IMR-90 (cell line): ENCODE results near the gene DESI2. TPM values are rescaled to one million over a fixed set of nuclear protein-coding genes. Genes with fewer than 3 reads are reported as not detected.

ENCODE experiments used
- ATAC-seq: fragments of 200-7000 bp; cut with Tn5 transposase; 2 replicates; pipeline ENCODE4 v1.9.1; 2020; ENCODE audit warnings: low read depth, mild to moderate bottlenecking, moderate library complexity
- BruUV-seq: library from RNA; stranded (reverse); fragments of 400-500 nt; replicated peaks from 2 replicates; lab custom pipeline; 2021; lab: Mats Ljungman, UMichigan
- CTCF ChIA-PET: fragments of 300-600 bp; formaldehyde crosslinking; extraction: SDS; loops from one replicate; lab custom pipeline; 2021; ENCODE audit warnings: antibody characterized with exemption; lab: Yijun Ruan, JAX
- POLR2A ChIA-PET: fragments of 300-600 bp; sonication (Branson Sonifier 250); formaldehyde crosslinking; loops from one replicate; lab custom pipeline; 2022; ENCODE audit warnings: antibody characterized with exemption; ENCODE audit not compliant: unreplicated experiment; lab: Charles Lee
- DNase-seq: peaks from one replicate; pipeline ENCODE4 v3.0.0; 2013
- H2AFZ ChIP-seq: replicated peaks from 2 replicates; pipeline ENCODE3; 2013; ENCODE audit warnings: low read length, mild to moderate bottlenecking; ENCODE audit not compliant: poor library complexity
- H2AK5ac ChIP-seq: 2 replicates; pipeline ENCODE4 v1.6.1; 2013; ENCODE audit warnings: low read depth, low read length, inconsistent platforms
- H2AK9ac ChIP-seq: replicated peaks from 2 replicates; pipeline ENCODE3; 2013; ENCODE audit warnings: mild to moderate bottlenecking, low read depth, low read length, moderate library complexity; ENCODE audit not compliant: poor library complexity
- H2BK120ac ChIP-seq: 2 replicates; pipeline ENCODE4 v1.6.1; 2013; ENCODE audit warnings: low read depth, low read length, inconsistent platforms
- H2BK15ac ChIP-seq: 3 replicates; pipeline ENCODE4 v1.6.1; 2013; ENCODE audit warnings: low read depth, low read length, inconsistent platforms
- H2BK20ac ChIP-seq: 2 replicates; pipeline ENCODE4 v1.6.1; 2013; ENCODE audit warnings: low read depth, mild to moderate bottlenecking, inconsistent platforms, low read length, moderate library complexity
- H2BK5ac ChIP-seq: 2 replicates; pipeline ENCODE4 v1.6.1; 2013; ENCODE audit warnings: mild to moderate bottlenecking, low read depth, low read length, inconsistent platforms; ENCODE audit not compliant: poor library complexity, severe bottlenecking
- H3K14ac ChIP-seq: replicated peaks from 2 replicates; pipeline ENCODE4 v1.6.1; 2013; ENCODE audit warnings: low read depth, low read length, inconsistent platforms
- H3K18ac ChIP-seq: 2 replicates; pipeline ENCODE4 v1.6.1; 2013; ENCODE audit warnings: low read depth, low read length, control low read depth
- H3K23ac ChIP-seq: 2 replicates; pipeline ENCODE4 v1.6.1; 2013; ENCODE audit warnings: low read depth, low read length, inconsistent platforms
- H3K27ac ChIP-seq: 2 replicates; pipeline ENCODE4 v1.5.1; 2013; ENCODE audit warnings: mild to moderate bottlenecking, control low read depth, low read length; ENCODE audit not compliant: insufficient read depth
- H3K27me3 ChIP-seq: 2 replicates; pipeline ENCODE4 v1.6.1; 2013; ENCODE audit warnings: low read length; ENCODE audit not compliant: control insufficient read depth, insufficient read depth
- H3K36me3 ChIP-seq: 2 replicates; pipeline ENCODE4 v1.6.1; 2013; ENCODE audit warnings: low read length, mixed read lengths; ENCODE audit not compliant: control insufficient read depth, insufficient read depth
- H3K4ac ChIP-seq: 2 replicates; pipeline ENCODE4 v1.6.1; 2013; ENCODE audit warnings: low read depth, low read length, inconsistent platforms
- H3K4me1 ChIP-seq: 2 replicates; pipeline ENCODE4 v1.6.1; 2013; ENCODE audit warnings: low read length, mixed read lengths; ENCODE audit not compliant: control insufficient read depth, insufficient read depth
- H3K4me2 ChIP-seq: 2 replicates; pipeline ENCODE4 v1.6.1; 2013; ENCODE audit warnings: low read depth, mild to moderate bottlenecking, control low read depth, low read length, moderate library complexity
- H3K4me3 ChIP-seq: 2 replicates; pipeline ENCODE4 v1.5.1; 2013; ENCODE audit warnings: low read depth, mild to moderate bottlenecking, control low read depth, low read length, moderate library complexity; ENCODE audit not compliant: insufficient read depth
- H3K56ac ChIP-seq: 2 replicates; pipeline ENCODE4 v1.6.1; 2013; ENCODE audit warnings: low read length, inconsistent platforms; ENCODE audit not compliant: insufficient read depth; ENCODE audit errors: extremely low read depth
- H3K79me1 ChIP-seq, 2 experiments: 2 replicates each; pipeline ENCODE4 v1.6.1; 2013; ENCODE audit warnings: low read length in 2 of 2, inconsistent platforms in 1 of 2, low read depth in 1 of 2
- H3K9ac ChIP-seq: 2 replicates; pipeline ENCODE4 v1.6.1; 2013; ENCODE audit warnings: low read depth, low read length, control low read depth
- H3K9me1 ChIP-seq: 2 replicates; pipeline ENCODE4 v1.6.1; 2013; ENCODE audit warnings: low read length, inconsistent platforms; ENCODE audit not compliant: insufficient read depth
- H3K9me3 ChIP-seq: 2 replicates; pipeline ENCODE4 v1.6.1; 2013; ENCODE audit warnings: low read length; ENCODE audit not compliant: control insufficient read depth, insufficient read depth
- H4K20me1 ChIP-seq: 2 replicates; pipeline ENCODE4 v1.6.1; 2013; ENCODE audit warnings: low read length, inconsistent platforms; ENCODE audit not compliant: insufficient read depth
- H4K5ac ChIP-seq: 2 replicates; pipeline ENCODE4 v1.6.1; 2013; ENCODE audit warnings: mild to moderate bottlenecking, low read depth, low read length, control low read depth
- H4K8ac ChIP-seq, 2 experiments: 2 replicates each; pipeline ENCODE4 v1.6.1; 2013; ENCODE audit warnings: low read depth in 2 of 2, low read length in 2 of 2, control low read depth in 1 of 2, inconsistent platforms in 1 of 2
- H4K91ac ChIP-seq: 2 replicates; pipeline ENCODE4 v1.6.1; 2013; ENCODE audit warnings: low read depth, low read length, inconsistent platforms; ENCODE audit not compliant: insufficient read depth
- BHLHE40 ChIP-seq: fragments of 150-350 bp; IDR thresholded peaks from 2 replicates; pipeline ENCODE4 v1.6.1; 2016; ENCODE audit warnings: mild to moderate bottlenecking, low read depth, low read length
- CEBPB ChIP-seq: IDR thresholded peaks from 2 replicates; pipeline ENCODE4 v1.6.1; 2012; ENCODE audit warnings: low read depth, low read length, improper control_type of control experiment
- CHD1 ChIP-seq: IDR thresholded peaks from 2 replicates; pipeline ENCODE4 v1.6.1; 2012; ENCODE audit warnings: low read depth, low read length, improper control_type of control experiment
- CTCF ChIP-seq: conservative IDR thresholded peaks from 2 replicates; pipeline ENCODE4 v1.5.1; 2012; ENCODE audit warnings: mild to moderate bottlenecking, low read depth, low read length, improper control_type of control experiment
- ELK1 ChIP-seq: fragments of 150-350 bp; IDR thresholded peaks from 2 replicates; pipeline ENCODE4 v1.6.1; 2016; ENCODE audit warnings: low read depth, mild to moderate bottlenecking, low read length, moderate library complexity, borderline replicate concordance
- FOS ChIP-seq: fragments of 150-350 bp; IDR thresholded peaks from 2 replicates; pipeline ENCODE4 v1.6.1; 2016; ENCODE audit warnings: low read depth, low read length
- MAFK ChIP-seq: IDR thresholded peaks from 2 replicates; pipeline ENCODE4 v1.6.1; 2012; ENCODE audit warnings: low read depth, low read length, improper control_type of control experiment
- MAZ ChIP-seq: IDR thresholded peaks from 2 replicates; pipeline ENCODE4 v1.6.1; 2012; ENCODE audit warnings: low read depth, mild to moderate bottlenecking, low read length, improper control_type of control experiment, moderate library complexity, borderline replicate concordance
- MXI1 ChIP-seq: IDR thresholded peaks from 2 replicates; pipeline ENCODE4 v1.6.1; 2012; ENCODE audit warnings: low read depth, mild to moderate bottlenecking, low read length, moderate library complexity, borderline replicate concordance
- NFE2L2 ChIP-seq: fragments of 150-350 bp; IDR thresholded peaks from 2 replicates; pipeline ENCODE4 v1.6.1; 2016; ENCODE audit warnings: low read depth, mild to moderate bottlenecking, low read length
- POLR2A ChIP-seq: IDR thresholded peaks from 2 replicates; pipeline ENCODE4 v1.6.1; 2012; ENCODE audit warnings: mild to moderate bottlenecking, low read depth, low read length
- RAD21 ChIP-seq: IDR thresholded peaks from 2 replicates; pipeline ENCODE4 v1.6.1; 2012; ENCODE audit warnings: low read length, improper control_type of control experiment
- RCOR1 ChIP-seq: IDR thresholded peaks from 2 replicates; pipeline ENCODE4 v1.6.1; 2012; ENCODE audit warnings: mild to moderate bottlenecking, low read length, improper control_type of control experiment; ENCODE audit not compliant: insufficient replicate concordance
- RFX5 ChIP-seq: IDR thresholded peaks from 2 replicates; pipeline ENCODE4 v1.8.0; 2012; ENCODE audit warnings: low read depth, mild to moderate bottlenecking, low read length, moderate library complexity
- SMC3 ChIP-seq: fragments of 150-350 bp; IDR thresholded peaks from 2 replicates; pipeline ENCODE4 v1.6.1; 2016; ENCODE audit warnings: low read depth, mild to moderate bottlenecking, antibody characterized with exemption, low read length, moderate library complexity
- USF2 ChIP-seq: fragments of 150-350 bp; IDR thresholded peaks from 2 replicates; pipeline ENCODE4 v1.6.1; 2017; ENCODE audit warnings: mild to moderate bottlenecking, antibody characterized with exemption, low read length, low read depth
- WGBS, 2 experiments: methylation state at CpG; one replicate each; pipeline versions ENCODE4 v1.1.5 to v1.1.7; 2013; ENCODE audit warnings: missing lambda C conversion rate in 2 of 2; ENCODE audit not compliant: insufficient read length in 1 of 2; ENCODE audit errors: extremely low coverage in 2 of 2; 5-methylcytosine and 5-hydroxymethylcytosine counted together
- dilution Hi-C: fragments of 300-500 bp; cut with HindIII; formaldehyde crosslinking; loops from one replicate; pipeline ENCODE4 v1.14.3; 2018; ENCODE audit warnings: low sequenced_read_pairs; ENCODE audit not compliant: unreplicated experiment
- in situ Hi-C: fragments of 300-500 bp; cut with MboI; formaldehyde crosslinking; loops from 3 replicates; pipeline ENCODE4 v1.14.3; 2019; ENCODE audit warnings: low sequenced_read_pairs, inconsistent platforms, mixed read lengths
- intact Hi-C: fragments of 100-400 bp; cut with micrococcal nuclease; formaldehyde crosslinking; loops from 2 replicates; pipeline ENCODE4 v1.10.0; 2022
- polyA plus RNA-seq, 3 experiments: library from polyadenylated mRNA; depleted of rRNA; stranded (reverse); fragments of >200 nt; gene quantifications; 2 replicates each; pipeline ENCODE4 v1.2.3, GENCODE V29; 2012; ENCODE audit warnings: low replicate concordance in 1 of 3
- total RNA-seq: library from RNA; depleted of rRNA; stranded (reverse); fragments of >200 nt; gene quantifications from 2 replicates; pipeline ENCODE4 v1.2.3, GENCODE V29; 2012

The DESI2 gene
- total and polyA plus RNA-seq, 2 of the 4 experiments (the other 2 are of a cell fraction) = 19.0 to 43.6 TPM

- ChIA-PET POLR2A (no interaction called here), CTCF (interaction anchor here (0.6 kb wide), 1 partner anchor 76 kb away, joined by 6 read pairs; no protein-coding TSS in a partner anchor)
- Histone ChIP-seq H3K4me3 (no peak overlapping the region), H3K9me3 (peaks cover 2% of the 10 kb centered on the region), H3K14ac (no peak overlapping the region), H2BK5ac (no peak overlapping the region), H2BK120ac (no peak overlapping the region), H3K9me1 (peaks cover 7% of the 10 kb centered on the region; the same call in 1 of the 2 replicates), H4K20me1 (no peaks in the 10 kb centered on the region), H3K36me3 (no peaks in the 10 kb centered on the region), H2BK15ac (no peak overlapping the region), H3K27ac (no peak overlapping the region), H3K27me3 (peaks cover 3% of the 10 kb centered on the region), H3K4me2 (no peak overlapping the region), H4K91ac (no peak overlapping the region), H2BK20ac (no peak overlapping the region), H2AFZ (no peak overlapping the region), H3K23ac (no peak overlapping the region), H4K8ac (no peak overlapping the region), H3K9ac (no peak overlapping the region), H2AK5ac (no peak overlapping the region), H3K79me1 (no peaks in the 10 kb centered on the region), H3K4me1 (no peaks in the 10 kb centered on the region), H3K56ac (no peak overlapping the region), H3K18ac (no peak overlapping the region), H4K5ac (no peak overlapping the region), H2AK9ac (no peak overlapping the region), H3K4ac (no peak overlapping the region)
- 78% methylated on average over 4 of the region's 6 CpGs; no CpG with 5 or more reads in 1 of the 2 experiments for WGBS, 2 experiments
- BruUV-seq = no TSS peak
- dilution Hi-C loops = no loop called here
- intact Hi-C loops = no loop called here
- ATAC-seq (no peak), DNase-seq (no peak)
- TF ChIP-seq NFE2L2 (no peak), USF2 (no peak), RCOR1 (no peak), ELK1 (no peak), SMC3 (no peak), MAZ (no peak), RFX5 (no peak), FOS (no peak), CEBPB (no peak), RAD21 (no peak), CHD1 (no peak), BHLHE40 (no peak), MXI1 (no peak), POLR2A (no peak), MAFK (no peak), CTCF (no peak)
- in situ Hi-C loops = no loop called here
Measured at GRCh38 chr1:244647819-244648218, 5.1 kb upstream of the DESI2 start.
